HepG2 (cell line): ENCODE data around the gene ZSCAN1. TPM values are rescaled to one million over a fixed set of nuclear protein-coding genes. Genes with fewer than 3 reads are reported as not detected.

Experiments
- ATAC-seq: fragments of 200-7000 bp; cut with Tn5 transposase; 3 replicates; pipeline ENCODE4 v1.9.1; 2020; ENCODE audit warnings: mild to moderate bottlenecking, moderate library complexity
- BruUV-seq: library from RNA; stranded (reverse); fragments of 400-500 nt; replicated peaks from 2 replicates; lab custom pipeline; 2021; lab: Mats Ljungman, UMichigan
- CTCF ChIA-PET: fragments of 300-600 bp; formaldehyde crosslinking; extraction: SDS; loops from one replicate; lab custom pipeline; 2021; ENCODE audit warnings: low total read pairs, inconsistent platforms, low intra/inter-chr PET ratio; lab: Yijun Ruan, JAX
- POLR2A ChIA-PET: fragments of 350-600 bp; sonication (Branson Sonifier 250); formaldehyde crosslinking; loops from one replicate; lab custom pipeline; 2020; ENCODE audit warnings: antibody characterized with exemption, inconsistent platforms; lab: Yijun Ruan, JAX
- DNase-seq: peaks from one replicate; pipeline ENCODE4 v3.0.0-alpha.2; 2015; ENCODE audit warnings: low spot score
- FAIRE-seq: peaks from 3 replicates; lab custom pipeline; 2011; peaks lifted over from hg19 to GRCh38; lab: Jason Lieb, UNC
- H2AFZ ChIP-seq: one replicate; pipeline ENCODE4 v1.6.1; 2011; ENCODE audit warnings: low read length, inconsistent platforms
- H3K27ac ChIP-seq: fragments of 300-600 bp; 3 replicates; pipeline ENCODE4 v1.8.0; 2011; ENCODE audit warnings: mixed run types, mild to moderate bottlenecking, mixed read lengths, low read length, inconsistent platforms; ENCODE audit not compliant: insufficient read depth; ENCODE audit errors: extremely low read length
- H3K27me3 ChIP-seq, 2 experiments: fragments of 200-600 bp in 1 of 2; 2 replicates in 1 of 2; 3 replicates in 1 of 2; pipeline versions ENCODE4 v1.6.0 to v1.8.0; 2011; ENCODE audit warnings: low read length in 2 of 2, mild to moderate bottlenecking in 2 of 2, moderate library complexity in 2 of 2, inconsistent platforms in 1 of 2; ENCODE audit not compliant: insufficient read depth in 2 of 2, control insufficient read depth in 1 of 2
- H3K36me3 ChIP-seq, 2 experiments: fragments of 200-600 bp in 1 of 2; replicated peaks in 1 of 2; 2 replicates in 1 of 2; 3 replicates in 1 of 2; pipeline versions ENCODE4 v1.5.1 to v1.8.0; 2011; ENCODE audit warnings: low read length in 2 of 2, inconsistent platforms in 1 of 2; ENCODE audit not compliant: insufficient read depth in 2 of 2, control insufficient read depth in 1 of 2
- H3K4me1 ChIP-seq: 2 replicates; pipeline ENCODE4 v1.5.1; 2012; ENCODE audit warnings: low read length, inconsistent platforms; ENCODE audit not compliant: insufficient read depth
- H3K4me2 ChIP-seq: 2 replicates; pipeline ENCODE4 v1.6.0; 2011; ENCODE audit warnings: low read depth, low read length, inconsistent platforms
- H3K4me3 ChIP-seq, 3 experiments: fragments of 200-600 bp in 1 of 3; sonication (generic), shearing (Covaris generic) in 1 of 3; replicated peaks in 1 of 3; 2 replicates each; pipeline ENCODE4 v1.5.1; 2011 to 2016; ENCODE audit warnings: low read length in 3 of 3, inconsistent platforms in 2 of 3, low read depth in 2 of 3, mild to moderate bottlenecking in 2 of 3, control low read depth in 1 of 3, mixed read lengths in 1 of 3; ENCODE audit not compliant: insufficient read depth in 1 of 3
- H3K79me2 ChIP-seq: one replicate; pipeline ENCODE4 v1.6.1; 2011; ENCODE audit warnings: low read length, inconsistent platforms; ENCODE audit not compliant: insufficient read depth
- H3K9ac ChIP-seq: 2 replicates; pipeline ENCODE4 v1.6.0; 2011; ENCODE audit warnings: mild to moderate bottlenecking, low read depth, low read length, inconsistent platforms; ENCODE audit not compliant: insufficient read depth
- H3K9me3 ChIP-seq: 2 replicates; pipeline ENCODE4 v1.5.1; 2012; ENCODE audit warnings: mild to moderate bottlenecking, low read length
- H4K20me1 ChIP-seq: 2 replicates; pipeline ENCODE4 v1.6.0; 2011; ENCODE audit warnings: inconsistent platforms, mild to moderate bottlenecking, low read length, moderate library complexity; ENCODE audit not compliant: insufficient read depth
- ATF1 ChIP-seq: IDR thresholded peaks from 2 replicates; pipeline ENCODE4 v1.6.1; 2016; ENCODE audit warnings: mild to moderate bottlenecking, control low read depth
- CENPT ChIP-seq: sonication (generic); formaldehyde crosslinking; IDR thresholded peaks from 2 replicates; pipeline ENCODE4 v1.8.0; 2022; ENCODE audit warnings: low read depth, mild to moderate bottlenecking, moderate library complexity, missing genetic modification reagents
- ETV6 ChIP-seq: sonication (generic); formaldehyde crosslinking; conservative IDR thresholded peaks from 2 replicates; pipeline ENCODE4 v1.4.0; 2020; ENCODE audit warnings: missing genetic modification reagents
- HOMEZ ChIP-seq: IDR thresholded peaks from 2 replicates; pipeline ENCODE4 v1.6.1; 2016; ENCODE audit warnings: low read depth
- ISL2 ChIP-seq: sonication (generic); formaldehyde crosslinking; IDR thresholded peaks from 2 replicates; pipeline ENCODE4 v1.5.0; 2020; ENCODE audit warnings: missing genetic modification reagents
- MED1 ChIP-seq: sonication (generic); formaldehyde crosslinking; IDR thresholded peaks from 2 replicates; pipeline ENCODE4 v1.4.0; 2020; ENCODE audit warnings: missing genetic modification reagents
- POLR2G ChIP-seq: fragments of 200-400 bp; formaldehyde crosslinking; IDR thresholded peaks from 2 replicates; pipeline ENCODE4 v1.6.1; 2018; ENCODE audit warnings: mild to moderate bottlenecking, low read depth, low read length, moderate library complexity
- ZNF343 ChIP-seq: sonication (generic); formaldehyde crosslinking; IDR thresholded peaks from 2 replicates; pipeline ENCODE4 v1.4.0; 2020; ENCODE audit warnings: mild to moderate bottlenecking, missing genetic modification reagents
- WGBS: methylation state at CpG from one replicate; pipeline ENCODE4 v1.1.6; 2017; ENCODE audit warnings: low lambda C conversion rate; 5-methylcytosine and 5-hydroxymethylcytosine counted together
- in situ Hi-C: cut with HindIII; loops from 2 replicates; pipeline ENCODE4 v1.10.0; 2017; ENCODE audit warnings: low pct_unique_long_range_greater_than_20kb; ENCODE audit not compliant: extremely low pct_ligation_motif_present
- intact Hi-C: fragments of 100-400 bp; cut with micrococcal nuclease; formaldehyde crosslinking; loops from one replicate; pipeline ENCODE4 v1.10.0; 2022; ENCODE audit not compliant: unreplicated experiment
- polyA plus RNA-seq, 8 experiments: library from polyadenylated mRNA; depleted of rRNA in 3 of 8; stranded (reverse) in 7 of 8; unstranded in 1 of 8; fragments of >200 nt; fragmentation: Illumina TruSeq in 4 of 8; extraction: Trizol in 4 of 8; gene quantifications; 2 replicates each; pipeline versions ENCODE4 v1.2.1 to v1.2.3, GENCODE V29; 2011 to 2016; ENCODE audit warnings: low read depth in 4 of 8, missing spikeins in 1 of 8, mixed read lengths in 1 of 8; ENCODE audit not compliant: insufficient read depth in 1 of 8
- total RNA-seq, 5 experiments: library from RNA; depleted of rRNA; stranded (reverse); fragments of >200 nt; fragmentation: Illumina TruSeq; extraction: Trizol; gene quantifications; 2 replicates each; pipeline ENCODE4 v1.2.3, GENCODE V29; 2016; ENCODE audit warnings: low read depth in 1 of 5

Gene ZSCAN1
- total and polyA plus RNA-seq, 2 of the 13 experiments (the other 11 are each of a cell fraction or from before 2014, with no cell fraction given) = not detected

GRCh38 chr19:58052256-58052655 is 18.4 kb downstream of the ZSCAN1 start:
- no TSS peak for BruUV-seq
- no peak overlapping the region for H3K4me3 ChIP-seq
- no peak overlapping the region for H2AFZ ChIP-seq
- CTCF ChIA-PET = no interaction called here
- TF ChIP-seq ATF1 (CRISPR knock-in tag) = no peak
- no peak for TF ChIP-seq MED1 (CRISPR knock-in tag)
- no peak for TF ChIP-seq POLR2G
- no peak for TF ChIP-seq CENPT (CRISPR knock-in tag)
- TF ChIP-seq ETV6 = no peak
- TF ChIP-seq ISL2 (CRISPR knock-in tag) = no peak
- no peak for TF ChIP-seq HOMEZ (CRISPR knock-in tag)
- no peak for TF ChIP-seq ZNF343 (CRISPR knock-in tag)
- TF ChIP-seq, all 625 proteins: peak for 0
- Histone ChIP-seq H3K36me3 (no peaks in the 10 kb centered on the region), H3K27ac (no peak overlapping the region), H3K4me1 (no peaks in the 10 kb centered on the region), H3K4me2 (no peak overlapping the region), H3K27me3 (no peaks in the 10 kb centered on the region), H3K79me2 (no peaks in the 10 kb centered on the region), H3K9me3 (peaks cover 61% of the 10 kb centered on the region), H3K9ac (no peak overlapping the region), H4K20me1 (no peaks in the 10 kb centered on the region)
- ATAC-seq (no peak), DNase-seq (no peak), FAIRE-seq (no peak)
- in situ Hi-C loops (no loop called here), intact Hi-C loops (no loop called here)
- 67% methylated on average over 13 of the region's 16 CpGs for WGBS
- POLR2A ChIA-PET = no interaction called here
